WERI-Rb-1 (cell line): ENCODE measurements around the gene FOLR1.
"Not testable (repeated sequence)": the region's sequence is repeated elsewhere in the genome, so short reads cannot be mapped to it uniquely, and the experiment has no call there.

ENCODE experiments used
- DNase-seq: peaks from one replicate; pipeline ENCODE4 v3.0.0-alpha.2; 2020
- H3K27ac ChIP-seq: fragments of 250-450 bp; sonication (Bioruptor Pico); 2 replicates; pipeline ENCODE4 v1.5.1; 2020; ENCODE audit warnings: mild to moderate bottlenecking, moderate library complexity
- H3K27me3 ChIP-seq: fragments of 250-450 bp; sonication (Bioruptor Pico); 2 replicates; pipeline ENCODE4 v1.5.1; 2021; ENCODE audit warnings: mild to moderate bottlenecking, low read depth, moderate library complexity; ENCODE audit not compliant: insufficient read depth, severe bottlenecking
- H3K36me3 ChIP-seq: fragments of 250-450 bp; sonication (Bioruptor Pico); 2 replicates; pipeline ENCODE4 v1.5.1; 2020; ENCODE audit warnings: mild to moderate bottlenecking, moderate library complexity
- H3K4me3 ChIP-seq: 2 replicates; pipeline ENCODE4 v1.5.1; 2011; ENCODE audit warnings: low read depth, mild to moderate bottlenecking, control low read depth, low read length
- H3K9me3 ChIP-seq: fragments of 250-450 bp; sonication (Bioruptor Pico); 2 replicates; pipeline ENCODE4 v1.5.1; 2021; ENCODE audit warnings: mild to moderate bottlenecking, moderate library complexity; ENCODE audit not compliant: severe bottlenecking
- TF ChIP-seq, protein P1 (sequence below): IDR thresholded peaks from 2 replicates; pipeline ENCODE4 v1.5.1; 2011; ENCODE audit warnings: low read depth, mild to moderate bottlenecking, control low read depth, inconsistent platforms, low read length

Gene FOLR1

DNA sequence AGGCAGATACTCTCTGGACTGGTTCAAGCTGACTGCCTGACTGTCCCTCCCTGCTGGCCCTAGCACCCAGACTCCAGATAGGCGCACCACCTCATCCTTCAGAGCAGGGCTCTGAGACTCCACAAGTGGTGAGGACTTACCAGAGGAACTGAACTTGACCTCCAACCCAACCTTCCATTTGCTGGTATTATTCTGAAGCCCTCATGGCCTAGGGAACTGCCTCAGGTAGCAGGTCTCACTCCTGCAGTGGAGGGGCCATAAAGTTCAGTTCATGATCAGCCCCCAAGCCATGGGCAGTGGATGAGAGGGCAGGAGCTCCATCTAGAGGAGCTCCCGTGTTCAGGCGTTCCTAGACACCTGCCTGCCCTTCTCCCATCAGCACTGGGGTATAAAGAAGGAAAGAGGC is 10.4 kb upstream of the FOLR1 start:
- H3K27me3 ChIP-seq, H3K9me3 ChIP-seq, H3K4me3 ChIP-seq, H3K27ac ChIP-seq, H3K36me3 ChIP-seq: not testable (repeated sequence)
- DNase-seq: peak; percentile 39
- TF ChIP-seq, protein P1, sequence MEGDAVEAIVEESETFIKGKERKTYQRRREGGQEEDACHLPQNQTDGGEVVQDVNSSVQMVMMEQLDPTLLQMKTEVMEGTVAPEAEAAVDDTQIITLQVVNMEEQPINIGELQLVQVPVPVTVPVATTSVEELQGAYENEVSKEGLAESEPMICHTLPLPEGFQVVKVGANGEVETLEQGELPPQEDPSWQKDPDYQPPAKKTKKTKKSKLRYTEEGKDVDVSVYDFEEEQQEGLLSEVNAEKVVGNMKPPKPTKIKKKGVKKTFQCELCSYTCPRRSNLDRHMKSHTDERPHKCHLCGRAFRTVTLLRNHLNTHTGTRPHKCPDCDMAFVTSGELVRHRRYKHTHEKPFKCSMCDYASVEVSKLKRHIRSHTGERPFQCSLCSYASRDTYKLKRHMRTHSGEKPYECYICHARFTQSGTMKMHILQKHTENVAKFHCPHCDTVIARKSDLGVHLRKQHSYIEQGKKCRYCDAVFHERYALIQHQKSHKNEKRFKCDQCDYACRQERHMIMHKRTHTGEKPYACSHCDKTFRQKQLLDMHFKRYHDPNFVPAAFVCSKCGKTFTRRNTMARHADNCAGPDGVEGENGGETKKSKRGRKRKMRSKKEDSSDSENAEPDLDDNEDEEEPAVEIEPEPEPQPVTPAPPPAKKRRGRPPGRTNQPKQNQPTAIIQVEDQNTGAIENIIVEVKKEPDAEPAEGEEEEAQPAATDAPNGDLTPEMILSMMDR: peak; percentile 66

GRCh38 chr11:72188267-72188666 is 3.7 kb upstream of the FOLR1 start:
- Histone ChIP-seq H3K4me3 (no peak overlapping the region), H3K27me3 (no peaks in the 10 kb centered on the region), H3K36me3 (no peaks in the 10 kb centered on the region), H3K9me3 (no peaks in the 10 kb centered on the region), H3K27ac (peak overlapping the region; percentile 53; the same call in 1 of the 2 replicates)
- DNase-seq: no peak
- TF ChIP-seq, protein P1: no peak

DNA sequence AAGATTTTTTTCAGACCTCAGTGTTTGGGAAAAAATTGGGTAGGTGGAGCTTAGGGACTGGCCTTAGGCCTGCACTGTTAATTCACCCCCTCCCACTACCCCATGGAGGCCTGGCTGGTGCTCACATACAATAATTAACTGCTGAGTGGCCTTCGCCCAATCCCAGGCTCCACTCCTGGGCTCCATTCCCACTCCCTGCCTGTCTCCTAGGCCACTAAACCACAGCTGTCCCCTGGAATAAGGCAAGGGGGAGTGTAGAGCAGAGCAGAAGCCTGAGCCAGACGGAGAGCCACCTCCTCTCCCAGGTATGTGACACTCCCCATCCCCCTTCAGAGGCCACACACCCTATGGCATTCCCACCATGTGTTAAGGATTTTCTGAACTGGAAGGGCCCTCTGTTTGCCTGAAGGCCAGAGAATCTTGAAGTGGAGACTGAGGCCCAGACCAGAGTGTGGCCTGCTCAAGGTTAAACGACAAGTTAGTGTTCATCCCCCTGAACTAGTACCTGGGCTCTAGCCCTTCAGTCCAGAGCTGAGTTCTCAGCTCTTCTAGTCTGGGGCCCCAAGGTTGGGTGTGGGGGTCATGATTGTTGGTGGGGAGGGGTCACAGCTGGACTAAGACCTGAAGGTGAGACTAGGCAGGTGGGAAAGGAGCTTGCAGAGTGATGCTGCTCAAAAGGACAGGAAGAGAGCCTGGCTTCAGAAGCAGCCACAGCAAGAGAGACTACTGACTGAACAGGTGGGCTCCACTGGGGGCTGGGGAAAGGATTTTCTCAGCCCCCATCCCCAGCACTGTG is 2.3 kb upstream of the FOLR1 start:
- Histone ChIP-seq H3K4me3 (no peak overlapping the region), H3K9me3 (no peaks in the 10 kb centered on the region), H3K36me3 (no peaks in the 10 kb centered on the region), H3K27ac (peak overlapping the region; percentile 53), H3K27me3 (no peaks in the 10 kb centered on the region)
- DNase-seq: peak; percentile 76
- TF ChIP-seq, protein P1: no peak

GRCh38 chr11:72190631-72191071 is 1.3 kb upstream of the FOLR1 start:
- H3K4me3 ChIP-seq: no peak overlapping the region
- H3K27ac ChIP-seq: no peak overlapping the region; the same call in 1 of the 2 replicates
- no peaks in the 10 kb centered on the region for H3K36me3 ChIP-seq
- no peak for DNase-seq
- H3K27me3 ChIP-seq: no peaks in the 10 kb centered on the region
- no peaks in the 10 kb centered on the region for H3K9me3 ChIP-seq
- TF ChIP-seq, protein P1: no peak

DNA sequence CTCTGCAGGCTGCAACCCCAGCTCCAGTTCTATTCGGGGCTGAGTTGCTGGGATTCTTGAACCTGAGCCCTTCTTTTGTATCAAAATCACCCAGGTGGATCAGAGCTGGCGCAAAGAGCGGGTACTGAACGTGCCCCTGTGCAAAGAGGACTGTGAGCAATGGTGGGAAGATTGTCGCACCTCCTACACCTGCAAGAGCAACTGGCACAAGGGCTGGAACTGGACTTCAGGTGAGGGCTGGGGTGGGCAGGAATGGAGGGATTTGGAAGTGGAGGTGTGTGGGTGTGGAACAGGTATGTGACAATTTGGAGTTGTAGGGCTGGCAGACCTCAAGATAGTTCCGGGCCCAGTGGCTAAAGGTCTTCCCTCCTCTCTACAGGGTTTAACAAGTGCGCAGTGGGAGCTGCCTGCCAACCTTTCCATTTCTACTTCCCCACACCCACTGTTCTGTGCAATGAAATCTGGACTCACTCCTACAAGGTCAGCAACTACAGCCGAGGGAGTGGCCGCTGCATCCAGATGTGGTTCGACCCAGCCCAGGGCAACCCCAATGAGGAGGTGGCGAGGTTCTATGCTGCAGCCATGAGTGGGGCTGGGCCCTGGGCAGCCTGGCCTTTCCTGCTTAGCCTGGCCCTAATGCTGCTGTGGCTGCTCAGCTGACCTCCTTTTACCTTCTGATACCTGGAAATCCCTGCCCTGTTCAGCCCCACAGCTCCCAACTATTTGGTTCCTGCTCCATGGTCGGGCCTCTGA is 3.8 kb downstream of the FOLR1 start:
- no peak overlapping the region for H3K4me3 ChIP-seq
- H3K27ac ChIP-seq: peak overlapping the region; percentile 44
- H3K27me3 ChIP-seq: no peaks in the 10 kb centered on the region
- peak; percentile 53 for DNase-seq
- H3K36me3 ChIP-seq: no peaks in the 10 kb centered on the region
- no peaks in the 10 kb centered on the region for H3K9me3 ChIP-seq
- TF ChIP-seq, protein P1: no peak

DNA sequence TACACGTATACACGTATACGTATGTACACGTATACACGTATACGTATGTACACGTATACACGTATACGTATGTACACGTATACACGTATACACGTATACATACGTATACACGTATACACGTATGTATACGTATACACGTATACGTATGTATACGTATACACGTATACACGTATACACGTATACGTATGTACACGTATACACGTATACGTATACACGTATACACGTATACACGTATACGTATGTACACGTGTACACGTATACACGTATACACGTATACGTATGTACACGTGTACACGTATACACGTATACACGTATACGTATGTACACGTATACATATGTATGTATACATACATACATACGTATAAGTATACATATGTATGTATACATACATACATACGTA is 9.5 kb downstream of the FOLR1 start:
- not testable (repeated sequence) for DNase-seq, H3K27ac ChIP-seq, H3K9me3 ChIP-seq, H3K36me3 ChIP-seq, H3K27me3 ChIP-seq, H3K4me3 ChIP-seq
